Keratinocyte (primary cell): Measurements from ENCODE around the gene MZB1. TPM values are rescaled to one million over a fixed set of nuclear protein-coding genes. Genes with fewer than 3 reads are reported as not detected.

ENCODE experiments used
- DNase-seq: peaks from one replicate; pipeline ENCODE4 v3.0.0-alpha.2; 2011; ENCODE audit warnings: low read depth, missing footprints, low spot score
- FAIRE-seq: peaks from 2 replicates; lab custom pipeline; 2011; peaks lifted over from hg19 to GRCh38; lab: Jason Lieb, UNC
- H2AFZ ChIP-seq: 2 replicates; pipeline ENCODE4 v1.6.0; 2012; ENCODE audit warnings: low read length, control low read depth, inconsistent platforms; ENCODE audit not compliant: control insufficient read depth
- H3K27ac ChIP-seq: 2 replicates; pipeline ENCODE4 v1.5.1; 2011; ENCODE audit warnings: low read length; ENCODE audit not compliant: control insufficient read depth, insufficient read depth
- H3K27me3 ChIP-seq: 3 replicates; pipeline ENCODE4 v1.6.0; 2011; ENCODE audit warnings: low read length; ENCODE audit not compliant: control insufficient read depth, insufficient read depth; ENCODE audit errors: extremely low read depth
- H3K36me3 ChIP-seq, 2 experiments: 2 replicates in 1 of 2; 3 replicates in 1 of 2; pipeline ENCODE4 v1.5.1; 2011; ENCODE audit warnings: low read length in 2 of 2, mild to moderate bottlenecking in 1 of 2; ENCODE audit not compliant: control insufficient read depth in 2 of 2, insufficient read depth in 2 of 2; ENCODE audit errors: extremely low read depth in 1 of 2
- H3K4me1 ChIP-seq: 3 replicates; pipeline ENCODE4 v1.5.1; 2011; ENCODE audit warnings: low read length; ENCODE audit not compliant: control insufficient read depth, insufficient read depth; ENCODE audit errors: extremely low read depth
- H3K4me2 ChIP-seq: 3 replicates; pipeline ENCODE4 v1.6.0; 2011; ENCODE audit warnings: low read depth, low read length; ENCODE audit not compliant: control insufficient read depth, insufficient read depth; ENCODE audit errors: extremely low read depth
- H3K4me3 ChIP-seq, 3 experiments: fragments of 200-600 bp in 1 of 3; sonication (generic) in 1 of 3; 2 replicates in 2 of 3; 3 replicates in 1 of 3; pipeline ENCODE4 v1.5.1; 2011 to 2016; ENCODE audit warnings: low read length in 3 of 3, mild to moderate bottlenecking in 3 of 3, control low read depth in 2 of 3, inconsistent platforms in 1 of 3, low read depth in 1 of 3, mixed read lengths in 1 of 3, mixed run types in 1 of 3, moderate library complexity in 1 of 3; ENCODE audit not compliant: control insufficient read depth in 2 of 3, insufficient read depth in 2 of 3; ENCODE audit errors: extremely low read depth in 1 of 3
- H3K79me2 ChIP-seq: 2 replicates; pipeline ENCODE4 v1.6.0; 2012; ENCODE audit warnings: low read length; ENCODE audit not compliant: control insufficient read depth, insufficient read depth
- H3K9ac ChIP-seq: 3 replicates; pipeline ENCODE4 v1.6.0; 2011; ENCODE audit warnings: low read length; ENCODE audit not compliant: control insufficient read depth, insufficient read depth; ENCODE audit errors: extremely low read depth
- H3K9me1 ChIP-seq: 3 replicates; pipeline ENCODE4 v1.6.0; 2011; ENCODE audit warnings: low read length; ENCODE audit not compliant: control insufficient read depth, insufficient read depth; ENCODE audit errors: extremely low read depth
- H3K9me3 ChIP-seq: 2 replicates; pipeline ENCODE4 v1.5.1; 2012; ENCODE audit warnings: low read depth, low read length; ENCODE audit not compliant: control insufficient read depth
- H4K20me1 ChIP-seq: 3 replicates; pipeline ENCODE4 v1.6.0; 2011; ENCODE audit warnings: low read length; ENCODE audit not compliant: control insufficient read depth, insufficient read depth; ENCODE audit errors: extremely low read depth
- EZH2 ChIP-seq: IDR thresholded peaks from one replicate; pipeline ENCODE4 v1.6.1; 2012; ENCODE audit warnings: inconsistent platforms, mild to moderate bottlenecking, low read length, moderate library complexity
- dilution Hi-C: fragments of 300-500 bp; cut with MboI; formaldehyde crosslinking; loops from one replicate; pipeline ENCODE4 v1.7.0; 2020; ENCODE audit warnings: low sequenced_read_pairs; ENCODE audit not compliant: extremely low pct_ligation_motif_present
- polyA plus RNA-seq, 5 experiments: library from polyadenylated mRNA; depleted of rRNA in 3 of 5; stranded (reverse) in 3 of 5; stranded (forward) in 1 of 5; unstranded in 1 of 5; fragments of >200 nt; gene quantifications; 1 replicate in 1 of 5; 2 replicates in 3 of 5; 3 replicates in 1 of 5; pipeline versions ENCODE4 v1.2.1 to v1.2.3, GENCODE V29; 2011 to 2012; ENCODE audit warnings: missing spikeins in 2 of 5, low read depth in 1 of 5, low replicate concordance in 1 of 5
- TF ChIP-seq, protein P1 (sequence below), 3 experiments: IDR thresholded peaks in 1 of 3; conservative IDR thresholded peaks in 1 of 3; optimal IDR thresholded peaks in 1 of 3; 2 replicates in 2 of 3; 3 replicates in 1 of 3; pipeline versions ENCODE3 to v1.5.1; 2011; ENCODE audit warnings: low read length in 3 of 3, mild to moderate bottlenecking in 3 of 3, moderate library complexity in 2 of 3, control low read depth in 1 of 3, inconsistent platforms in 1 of 3; ENCODE audit not compliant: insufficient read depth in 2 of 3; ENCODE audit errors: extremely low read depth in 1 of 3

Gene MZB1
- polyA plus RNA-seq, 1 donor (not counting 4 experiments of a cell fraction or from before 2014, with no cell fraction given), result not detected

GRCh38 chr5:139402561-139403158, 12.9 kb upstream of the MZB1 start:
- TF ChIP-seq EZH2, result no peak
- TF ChIP-seq, protein P1, sequence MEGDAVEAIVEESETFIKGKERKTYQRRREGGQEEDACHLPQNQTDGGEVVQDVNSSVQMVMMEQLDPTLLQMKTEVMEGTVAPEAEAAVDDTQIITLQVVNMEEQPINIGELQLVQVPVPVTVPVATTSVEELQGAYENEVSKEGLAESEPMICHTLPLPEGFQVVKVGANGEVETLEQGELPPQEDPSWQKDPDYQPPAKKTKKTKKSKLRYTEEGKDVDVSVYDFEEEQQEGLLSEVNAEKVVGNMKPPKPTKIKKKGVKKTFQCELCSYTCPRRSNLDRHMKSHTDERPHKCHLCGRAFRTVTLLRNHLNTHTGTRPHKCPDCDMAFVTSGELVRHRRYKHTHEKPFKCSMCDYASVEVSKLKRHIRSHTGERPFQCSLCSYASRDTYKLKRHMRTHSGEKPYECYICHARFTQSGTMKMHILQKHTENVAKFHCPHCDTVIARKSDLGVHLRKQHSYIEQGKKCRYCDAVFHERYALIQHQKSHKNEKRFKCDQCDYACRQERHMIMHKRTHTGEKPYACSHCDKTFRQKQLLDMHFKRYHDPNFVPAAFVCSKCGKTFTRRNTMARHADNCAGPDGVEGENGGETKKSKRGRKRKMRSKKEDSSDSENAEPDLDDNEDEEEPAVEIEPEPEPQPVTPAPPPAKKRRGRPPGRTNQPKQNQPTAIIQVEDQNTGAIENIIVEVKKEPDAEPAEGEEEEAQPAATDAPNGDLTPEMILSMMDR (optimal IDR thresholded peaks at IDR 0.05 in 1 of 3, IDR thresholded peaks at IDR 0.05 in 1 of 3, conservative IDR thresholded peaks at IDR 0.05 in 1 of 3; ENCODE audit: extremely low read depth in 1 of 3, insufficient read depth in 2 of 3, low read length in 3 of 3), result peak; percentile 54 to 66 (median 58)
- Histone ChIP-seq H3K9ac (no peak overlapping the region), H3K36me3 (peaks cover 0 to 1% of the 10 kb centered on the region in 2 experiments), H4K20me1 (no peaks in the 10 kb centered on the region), H3K27me3 (no peaks in the 10 kb centered on the region), H3K9me3 (no peaks in the 10 kb centered on the region), H3K27ac (no peak overlapping the region), H3K4me1 (peaks cover 14% of the 10 kb centered on the region), H2AFZ (no peak overlapping the region), H3K4me3 (no peak overlapping the region), H3K79me2 (no peaks in the 10 kb centered on the region), H3K9me1 (no peaks in the 10 kb centered on the region), H3K4me2 (peak overlapping the region; percentile 98)
- FAIRE-seq, result no peak
- dilution Hi-C loops, result no loop called here
- DNase-seq, result no peak

DNA sequence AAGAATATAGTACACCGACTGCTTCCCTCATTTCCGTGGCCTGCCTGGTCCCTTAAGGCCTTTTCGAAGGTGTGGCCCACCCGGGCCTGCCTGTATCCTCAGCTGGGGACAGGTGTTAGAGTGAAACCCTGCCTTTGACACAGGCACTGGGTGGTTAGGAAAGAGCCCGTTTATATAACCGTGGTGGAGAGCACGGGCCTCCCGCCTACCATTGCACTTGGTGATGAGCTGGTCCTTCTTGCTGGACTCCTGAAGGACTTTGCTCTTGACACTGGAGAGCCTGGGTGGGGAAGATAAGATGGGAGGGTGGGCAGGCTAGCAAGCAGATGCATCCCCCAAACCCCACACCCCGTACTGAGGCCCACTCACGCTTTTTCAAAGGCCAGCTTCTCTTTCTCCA, 11.8 kb upstream of the MZB1 start:
- Histone ChIP-seq H3K4me3 (no peak overlapping the region), H3K79me2 (no peaks in the 10 kb centered on the region), H3K36me3 (peaks cover 0 to 1% of the 10 kb centered on the region in 2 experiments), H4K20me1 (no peaks in the 10 kb centered on the region), H3K9me1 (no peaks in the 10 kb centered on the region), H3K4me1 (peaks cover 14% of the 10 kb centered on the region), H3K27me3 (no peaks in the 10 kb centered on the region), H3K4me2 (no peak overlapping the region), H3K9ac (no peak overlapping the region), H3K27ac (no peak overlapping the region), H3K9me3 (no peaks in the 10 kb centered on the region), H2AFZ (no peak overlapping the region)
- FAIRE-seq (no peak), DNase-seq (no peak)
- dilution Hi-C loops, result no loop called here
- TF ChIP-seq EZH2, result no peak
- TF ChIP-seq, protein P1 (optimal IDR thresholded peaks at IDR 0.05 in 1 of 3, IDR thresholded peaks at IDR 0.05 in 1 of 3, conservative IDR thresholded peaks at IDR 0.05 in 1 of 3; ENCODE audit: extremely low read depth in 1 of 3, insufficient read depth in 2 of 3, low read length in 3 of 3), result no peak
